ENCODE results near the gene ABL2. TPM values are rescaled to one million over a fixed set of nuclear protein-coding genes. Genes with fewer than 3 reads are reported as not detected.
"Not testable (repeated sequence)": the region's sequence is repeated elsewhere in the genome, so short reads cannot be mapped to it uniquely, and the experiment has no call there.

Gene ABL2
- total RNA-seq, 1 experiment from 2014 or later: 14.1 TPM

DNA sequence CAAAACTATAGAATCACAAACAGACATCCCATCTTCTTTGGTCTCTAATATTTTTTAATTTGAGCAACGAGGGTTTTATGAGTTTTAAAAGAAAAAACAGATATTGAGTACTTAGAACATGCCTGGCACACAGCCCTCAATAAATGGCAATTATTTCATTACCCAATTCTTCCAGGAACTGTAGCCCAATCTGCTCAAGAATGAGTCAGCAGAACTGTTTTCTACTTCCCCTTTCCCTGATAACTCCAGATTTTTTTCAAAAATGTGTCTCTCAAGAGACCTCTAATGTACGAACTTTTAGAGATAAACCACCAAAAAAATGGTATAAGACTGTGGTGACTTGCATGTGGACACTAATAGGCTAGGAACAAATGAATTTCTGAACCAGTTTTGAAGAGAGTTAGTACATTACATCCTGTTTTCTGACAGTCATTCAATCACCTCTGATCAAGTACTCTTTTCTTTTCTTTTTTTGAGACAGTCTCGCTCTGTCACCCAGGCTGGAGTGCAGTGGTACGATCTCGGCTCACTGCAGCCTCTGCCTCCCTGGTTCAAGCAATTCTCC is 11.5 kb downstream of the ABL2 start:
- peak; percentile 20 for DNase-seq (ENCODE audit: low read depth)

DNA sequence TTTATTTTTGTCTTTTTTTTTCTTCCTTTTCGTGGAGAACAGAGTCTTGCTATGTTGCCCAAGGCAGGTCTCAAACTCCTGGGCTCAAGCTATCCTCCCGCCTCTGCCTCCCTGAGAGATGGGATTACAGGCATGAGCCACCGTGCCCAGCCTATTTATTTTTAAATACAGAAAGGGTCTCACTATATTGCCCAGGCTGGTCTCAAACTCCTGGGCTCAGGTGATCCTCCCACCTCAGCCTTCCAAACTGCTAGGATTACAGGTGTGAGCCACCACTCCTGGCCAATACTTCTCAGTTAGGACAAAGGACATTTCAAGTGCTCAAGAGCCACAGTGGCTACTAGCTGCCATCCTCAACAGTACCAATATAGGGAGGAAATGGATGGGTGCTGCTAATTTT is 16.2 kb downstream of the ABL2 start:
- DNase-seq (ENCODE audit: low read depth): not testable (repeated sequence)

DNA sequence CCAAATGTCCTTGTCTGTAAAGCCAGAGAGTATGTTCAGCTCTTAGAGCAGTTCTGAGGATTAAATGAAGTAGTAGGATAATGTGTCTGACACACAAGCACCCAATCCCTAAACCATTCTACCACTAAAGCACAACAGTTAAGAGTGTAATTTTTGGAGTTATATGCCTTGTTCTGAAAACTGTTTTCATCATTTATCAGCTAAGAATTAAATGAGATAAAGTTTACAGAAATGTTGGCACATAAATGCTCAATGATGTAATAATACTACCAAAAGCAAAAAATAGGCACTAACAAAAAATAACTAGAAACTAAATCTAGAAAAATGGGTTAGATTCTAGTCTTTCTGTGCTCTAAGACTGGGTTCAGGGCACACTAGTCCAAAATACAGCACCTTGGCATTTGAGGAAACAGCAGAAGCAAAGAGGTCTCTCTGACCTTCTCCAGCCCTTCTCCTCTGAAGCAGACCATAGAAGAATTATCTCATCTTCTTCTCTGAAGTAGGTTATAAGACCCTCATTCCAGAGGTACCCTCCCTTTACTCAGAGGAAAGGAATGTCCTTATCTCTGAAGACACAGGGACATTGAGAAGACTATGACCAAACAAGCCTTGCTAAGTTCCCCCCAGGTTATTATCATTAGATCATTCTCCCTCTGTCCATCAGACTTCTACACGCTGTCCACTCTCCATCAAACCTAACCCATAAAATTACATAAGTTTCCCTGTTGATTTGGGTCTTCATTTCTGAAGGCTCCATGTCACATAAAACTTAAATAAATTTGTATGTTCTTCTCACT is 20.6 kb downstream of the ABL2 start:
- DNase-seq (ENCODE audit: low read depth): peak; percentile 4

DNA sequence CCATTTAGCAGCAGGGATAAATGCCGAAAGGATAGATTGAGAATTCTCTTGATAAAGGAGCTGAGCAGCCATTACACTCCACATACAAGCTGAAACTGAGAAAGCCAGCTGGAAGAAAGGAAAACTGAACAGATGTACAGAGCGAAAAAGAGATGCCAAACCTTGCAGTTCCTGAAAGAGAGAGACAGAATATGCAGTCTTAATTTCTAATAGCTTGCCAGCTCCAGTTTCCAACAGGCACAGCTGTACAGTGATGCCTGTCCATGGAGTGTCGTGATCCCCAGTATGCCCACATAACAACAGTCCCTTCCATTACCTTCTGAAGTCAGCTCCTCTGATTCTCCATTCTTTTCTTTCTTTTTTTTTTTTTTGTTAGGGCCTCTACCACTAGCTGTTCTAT is 22.7 kb downstream of the ABL2 start:
- no peak for DNase-seq (ENCODE audit: low read depth)

DNA sequence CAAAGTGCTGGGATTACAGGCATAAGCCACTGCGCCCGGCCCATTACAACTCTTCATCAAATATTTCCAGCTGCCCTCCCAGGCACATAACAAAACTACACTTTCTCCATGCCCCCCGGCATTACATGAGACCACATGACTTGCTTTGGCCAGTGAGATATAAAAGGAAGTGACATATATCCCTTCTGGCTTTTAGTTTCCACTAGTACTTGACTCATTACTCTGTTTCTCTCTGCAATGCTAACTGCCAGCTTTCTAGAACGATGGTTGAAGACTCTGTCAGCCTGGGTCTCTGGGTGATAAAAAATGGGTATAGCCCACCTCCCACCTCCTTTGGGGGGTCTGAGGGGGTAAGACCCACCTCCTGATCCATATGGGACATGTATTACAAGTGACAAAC is 24.2 kb downstream of the ABL2 start:
- peak; percentile 31 for DNase-seq (ENCODE audit: low read depth)

DNA sequence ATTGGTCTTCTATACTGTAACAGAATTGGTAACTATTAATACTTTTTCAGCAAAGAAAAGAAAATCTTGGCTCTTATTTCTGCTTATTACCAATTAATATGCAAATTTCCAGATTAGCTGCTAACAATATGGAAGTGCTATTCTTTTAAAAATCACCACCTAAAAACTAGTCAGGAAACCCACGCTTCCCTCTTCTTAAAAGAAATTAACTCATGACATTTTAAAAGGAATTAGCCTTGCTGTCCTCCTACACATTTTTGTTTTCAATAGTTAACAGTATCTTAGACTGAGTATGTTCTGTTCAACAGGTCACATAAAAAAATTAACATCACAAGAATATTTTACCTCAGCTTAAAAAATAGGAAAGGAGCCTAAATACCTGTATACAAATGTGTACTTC is 27.3 kb downstream of the ABL2 start:
- DNase-seq (ENCODE audit: low read depth): no peak

DNA sequence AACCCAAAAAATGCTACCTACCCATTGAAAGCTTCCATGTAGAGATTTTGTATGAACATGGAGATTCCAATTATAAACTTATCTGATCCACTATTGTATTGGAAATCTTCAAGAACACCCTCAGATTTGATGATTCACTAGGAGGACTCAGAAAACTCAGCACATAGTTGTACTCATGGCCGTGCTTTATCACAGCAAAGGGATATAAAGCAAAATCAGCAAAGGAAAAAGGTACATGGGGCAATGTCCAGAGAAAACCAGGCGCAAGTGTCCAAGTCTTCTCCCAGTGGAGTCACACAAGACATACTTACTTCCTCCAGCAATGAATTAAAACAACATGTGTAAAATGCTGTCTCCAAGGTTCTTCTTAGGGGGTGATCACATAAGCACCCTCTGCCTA is 28.9 kb downstream of the ABL2 start:
- no peak for DNase-seq (ENCODE audit: low read depth)

DNA sequence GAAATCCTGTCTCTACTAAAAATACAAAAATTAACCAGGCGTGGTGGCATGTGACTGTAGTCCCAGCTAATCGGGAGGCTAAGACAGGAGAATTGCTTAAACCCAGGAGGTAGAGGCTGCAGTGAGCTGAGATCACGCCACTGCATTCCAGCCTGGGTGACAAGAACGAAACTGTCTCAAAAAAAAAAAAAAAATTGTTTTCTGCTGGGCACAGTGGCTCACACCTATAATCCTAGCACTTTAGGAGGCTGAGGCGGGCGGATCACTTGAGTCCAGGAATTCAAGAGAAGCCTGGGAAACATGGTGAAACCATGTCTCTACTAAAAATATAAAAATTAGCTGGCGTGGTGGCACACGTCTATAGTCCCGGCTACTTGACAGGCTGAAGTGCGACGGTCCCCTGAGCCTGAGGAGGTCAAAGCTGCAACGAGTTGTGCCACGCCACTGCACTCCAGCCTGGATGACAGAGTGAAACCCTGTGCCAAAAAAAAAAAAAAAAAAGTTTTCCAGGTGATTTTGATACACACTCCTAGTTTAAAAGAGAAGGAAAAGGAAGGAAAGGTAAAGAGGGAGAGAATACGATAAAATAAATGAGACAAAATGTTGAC is 31.7 kb downstream of the ABL2 start:
- no peak for DNase-seq (ENCODE audit: low read depth)

DNA sequence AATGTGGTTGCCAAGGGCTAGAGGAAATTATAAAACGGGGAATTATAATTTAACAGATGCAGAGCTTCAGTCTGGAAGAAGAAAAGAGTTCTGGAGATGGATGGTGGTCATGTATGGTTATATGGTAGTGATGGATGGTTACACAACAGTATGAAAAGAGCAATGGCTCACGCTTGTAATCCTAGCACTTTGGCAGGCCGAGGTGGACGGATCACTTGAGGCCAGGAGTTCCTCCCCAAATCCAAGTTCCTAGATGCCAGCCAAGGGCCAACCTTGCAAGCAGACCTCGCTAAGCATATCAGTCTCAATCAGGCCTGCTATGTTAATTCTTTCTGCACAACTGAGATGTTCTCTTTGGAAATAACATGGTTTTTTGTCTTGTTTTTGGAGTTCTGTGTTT is 33.6 kb downstream of the ABL2 start:
- not testable (repeated sequence) for DNase-seq (ENCODE audit: low read depth)

DNA sequence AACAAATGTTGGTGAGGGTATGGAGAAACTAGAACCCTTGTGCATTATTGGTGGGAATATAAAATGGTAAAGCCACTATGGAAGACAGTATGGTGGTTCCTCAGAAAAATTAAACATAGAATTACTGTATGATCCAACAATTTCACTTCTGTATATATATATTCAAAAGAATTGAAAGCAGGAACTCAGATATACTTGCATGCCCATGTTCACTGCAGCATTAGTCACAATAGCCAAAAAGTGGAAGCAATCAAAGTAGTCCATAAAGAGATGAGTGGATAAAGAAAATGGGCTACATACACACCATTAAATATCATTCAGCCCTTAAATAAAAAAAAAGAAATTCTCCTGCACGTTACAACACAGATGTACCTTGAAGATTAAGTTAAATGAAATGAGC is 34.1 kb downstream of the ABL2 start:
- DNase-seq (ENCODE audit: low read depth): no peak

DNA sequence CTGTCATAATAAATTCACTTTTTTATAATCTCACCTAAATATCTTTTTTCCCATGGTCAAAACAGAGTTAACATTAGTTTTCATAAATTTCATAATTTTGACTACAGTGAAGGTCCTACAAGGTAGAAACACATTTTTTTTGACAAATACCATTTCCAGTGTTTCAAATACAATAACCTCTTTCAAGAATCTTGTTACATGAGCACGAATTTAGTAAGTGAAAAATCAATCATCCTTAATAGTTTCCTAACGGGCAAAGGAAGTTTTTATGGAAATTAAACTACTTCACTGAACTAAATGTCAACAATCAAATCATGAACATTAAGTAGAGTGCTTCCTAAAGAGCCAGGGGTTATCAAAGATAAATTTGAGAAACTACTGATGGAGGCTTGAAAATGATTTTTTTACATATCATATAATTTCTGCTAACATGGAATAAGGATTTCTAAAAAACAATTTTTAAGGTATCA is 35.4 kb downstream of the ABL2 start:
- DNase-seq (ENCODE audit: low read depth): no peak

DNA sequence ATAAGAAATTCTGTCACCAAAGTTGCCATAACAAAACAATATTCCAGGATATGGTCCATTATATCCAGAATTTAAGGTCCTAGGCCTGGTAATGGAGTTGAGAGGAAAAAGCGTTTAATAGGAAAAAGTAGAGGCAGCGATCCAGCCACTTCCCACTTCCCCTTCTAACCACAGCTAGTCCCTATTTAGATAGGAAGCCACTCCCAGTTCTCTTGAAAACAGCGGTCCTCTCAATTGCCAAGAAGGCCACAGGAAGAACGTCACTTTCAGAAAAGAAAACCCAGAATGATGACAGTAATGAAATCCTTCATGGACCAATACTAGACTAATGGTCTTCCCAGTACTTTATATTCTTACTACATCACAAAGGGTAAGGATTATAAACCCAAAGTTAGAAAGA is 38.6 kb downstream of the ABL2 start:
- peak; percentile 76 for DNase-seq (ENCODE audit: low read depth)

DNA sequence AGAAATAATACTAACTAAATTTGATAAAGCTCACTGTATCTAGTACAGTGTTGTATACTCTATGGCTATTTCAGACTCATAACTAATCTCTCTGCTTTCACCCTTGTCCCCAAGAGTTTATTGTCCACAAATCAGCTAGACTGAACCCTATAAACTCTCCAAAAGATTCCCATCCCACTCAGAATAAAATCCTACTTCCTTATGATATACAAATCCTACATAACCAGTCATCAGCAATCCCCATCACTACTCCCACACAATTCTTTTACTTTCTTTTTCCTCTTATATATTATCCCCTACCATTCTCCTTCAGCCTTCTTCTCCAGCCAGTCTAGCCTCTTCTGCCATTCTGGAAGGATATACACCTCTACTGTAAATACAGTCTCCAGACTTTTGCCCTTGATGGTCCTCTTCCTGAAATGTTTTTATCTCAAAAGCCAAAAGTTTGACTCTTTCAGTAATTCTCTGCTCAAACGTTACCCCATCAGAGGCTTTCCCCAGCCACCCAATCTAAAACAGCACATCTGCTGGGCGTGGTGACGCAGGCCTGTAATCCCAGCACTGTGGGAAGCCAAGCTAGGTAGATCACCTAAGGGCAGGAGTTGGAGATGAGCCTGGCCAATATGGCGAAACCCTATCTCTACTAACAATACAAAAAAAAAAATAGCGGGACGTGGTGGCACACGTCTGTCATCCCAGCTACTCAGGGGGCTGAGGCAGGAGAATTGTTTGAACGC is 41.6 kb downstream of the ABL2 start:
- no peak for DNase-seq (ENCODE audit: low read depth)

DNA sequence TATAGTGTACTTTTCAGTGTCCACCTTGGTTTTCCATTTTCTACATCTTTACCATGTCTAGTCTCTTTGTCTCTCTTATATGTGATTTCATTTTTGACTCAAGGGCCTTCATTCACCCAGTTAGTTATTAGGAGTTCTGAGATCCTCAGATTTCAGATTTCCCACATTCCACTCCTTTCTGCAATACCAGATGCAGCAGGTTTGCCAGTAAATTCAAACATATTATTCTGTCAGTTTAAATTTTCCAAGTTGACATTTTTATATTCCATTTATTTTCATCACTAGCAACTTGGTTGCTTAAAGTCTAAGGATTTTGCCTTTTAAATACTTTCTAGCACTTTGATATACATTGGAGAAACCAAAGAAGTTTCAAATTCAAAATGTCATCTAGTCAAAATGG is 42.4 kb downstream of the ABL2 start:
- DNase-seq (ENCODE audit: low read depth): no peak

DNA sequence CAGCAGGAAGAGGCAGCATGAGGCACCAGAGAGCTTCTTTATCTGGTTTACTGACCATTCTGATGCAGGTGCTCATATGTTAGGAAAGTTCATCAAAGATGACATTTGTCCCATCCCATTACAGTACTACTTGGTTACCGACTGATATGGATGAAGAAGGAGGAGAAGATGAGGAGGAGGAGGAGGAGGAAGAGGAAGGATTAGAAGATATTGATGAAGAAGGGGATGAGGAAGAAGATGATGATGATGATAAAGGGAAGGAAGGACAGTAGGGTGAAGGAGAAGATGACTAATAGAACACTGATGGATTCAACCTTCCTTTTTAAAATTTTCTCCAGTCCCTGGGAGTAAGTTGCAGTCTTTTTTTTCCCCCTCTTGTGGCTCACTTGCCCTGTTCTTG is 45.1 kb downstream of the ABL2 start:
- DNase-seq (ENCODE audit: low read depth): no peak

DNA sequence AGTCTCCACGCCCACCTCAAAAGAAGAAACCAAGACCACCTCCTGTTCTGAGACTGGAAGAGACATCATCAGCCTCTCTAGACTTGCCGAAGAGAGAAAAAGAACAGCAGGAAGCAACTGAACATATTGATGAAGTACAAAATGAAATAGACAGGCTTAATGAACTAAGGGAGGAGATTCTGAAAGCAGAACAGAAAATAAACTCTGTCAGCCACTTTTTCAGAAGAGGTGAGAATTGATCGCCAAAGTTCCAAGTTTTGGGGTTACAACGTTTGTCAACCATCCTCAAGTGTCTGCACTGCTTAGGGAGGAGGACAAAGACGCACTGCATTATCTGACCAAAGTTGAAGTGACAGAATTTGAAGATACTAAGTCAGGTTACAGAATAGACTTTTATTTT is 45.6 kb downstream of the ABL2 start:
- no peak for DNase-seq (ENCODE audit: low read depth)

DNA sequence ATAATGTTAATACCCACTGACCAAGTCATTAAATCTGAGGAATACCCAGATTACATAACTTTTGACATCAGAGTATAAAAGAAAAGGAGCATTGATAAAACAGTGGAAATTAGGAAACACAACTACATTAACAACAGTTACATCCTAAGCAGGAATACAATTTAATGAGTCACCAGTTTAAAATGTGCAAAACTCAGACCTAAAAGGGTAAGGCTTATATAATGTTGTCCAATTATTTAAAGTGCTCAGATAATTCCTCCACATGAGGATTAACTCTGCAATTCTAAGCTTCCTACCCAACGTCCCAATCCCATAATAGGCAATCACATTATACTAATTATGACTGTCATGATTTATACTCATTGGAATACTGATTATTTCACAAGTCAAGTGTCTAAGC is 50.5 kb downstream of the ABL2 start:
- DNase-seq (ENCODE audit: low read depth): peak; percentile 54

DNA sequence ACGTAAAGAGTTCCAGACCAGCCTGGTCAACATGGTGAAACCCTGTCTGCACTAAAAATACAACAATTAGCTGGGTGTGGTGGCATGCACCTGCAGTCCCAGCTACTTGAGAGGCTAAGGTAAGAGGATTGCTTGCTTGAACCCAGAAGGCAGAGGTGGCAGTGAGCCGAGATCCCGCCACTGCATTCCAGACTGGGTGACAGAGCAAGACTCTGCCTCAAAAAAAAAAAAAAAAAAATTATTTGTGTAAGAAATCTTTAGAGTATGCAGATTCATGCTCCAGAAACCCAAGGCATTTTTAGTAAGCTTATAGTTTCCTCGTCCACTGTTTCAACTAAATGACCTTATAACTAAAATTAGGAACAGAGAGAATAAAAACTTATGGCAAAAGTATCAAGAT is 51.3 kb downstream of the ABL2 start:
- no peak for DNase-seq (ENCODE audit: low read depth)

DNA sequence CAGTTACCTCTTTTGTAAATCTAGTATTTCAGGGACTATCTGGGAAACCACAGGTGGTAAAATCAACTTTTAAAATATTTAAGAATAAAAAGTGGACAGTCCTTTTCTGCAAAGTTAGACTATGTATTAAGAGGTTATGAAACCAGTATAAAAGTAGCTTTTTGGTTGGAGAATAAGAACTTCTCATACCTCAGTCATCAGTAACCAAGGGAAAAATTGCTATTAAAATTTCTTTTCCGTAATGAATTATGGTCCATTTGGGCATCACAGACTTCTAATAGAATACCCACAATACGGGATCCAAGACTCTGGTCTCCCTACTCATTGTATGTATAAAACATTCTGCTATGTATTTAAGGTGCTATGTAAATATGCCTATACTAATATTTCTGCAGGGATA is 51.9 kb downstream of the ABL2 start:
- no peak for DNase-seq (ENCODE audit: low read depth)

DNA sequence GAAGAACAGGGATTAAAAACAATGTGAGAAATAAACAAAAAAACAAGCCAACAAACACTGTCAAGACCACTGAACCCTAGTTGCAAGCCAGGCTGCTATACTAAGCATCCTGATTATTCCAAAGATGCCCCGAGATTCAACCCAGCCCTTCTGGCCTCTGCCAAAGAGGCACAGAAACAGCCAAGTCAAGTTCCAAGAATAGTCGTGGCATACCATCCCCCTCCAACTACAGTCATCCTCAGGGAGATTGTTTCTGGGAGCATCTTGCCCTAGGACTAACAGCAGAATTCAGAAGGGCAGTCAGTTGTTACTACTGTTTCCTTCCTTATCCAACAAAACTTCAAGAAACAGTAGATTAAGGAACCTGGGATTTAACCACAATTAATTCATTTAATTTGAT is 52.3 kb downstream of the ABL2 start:
- DNase-seq (ENCODE audit: low read depth): peak; percentile 52

DNA sequence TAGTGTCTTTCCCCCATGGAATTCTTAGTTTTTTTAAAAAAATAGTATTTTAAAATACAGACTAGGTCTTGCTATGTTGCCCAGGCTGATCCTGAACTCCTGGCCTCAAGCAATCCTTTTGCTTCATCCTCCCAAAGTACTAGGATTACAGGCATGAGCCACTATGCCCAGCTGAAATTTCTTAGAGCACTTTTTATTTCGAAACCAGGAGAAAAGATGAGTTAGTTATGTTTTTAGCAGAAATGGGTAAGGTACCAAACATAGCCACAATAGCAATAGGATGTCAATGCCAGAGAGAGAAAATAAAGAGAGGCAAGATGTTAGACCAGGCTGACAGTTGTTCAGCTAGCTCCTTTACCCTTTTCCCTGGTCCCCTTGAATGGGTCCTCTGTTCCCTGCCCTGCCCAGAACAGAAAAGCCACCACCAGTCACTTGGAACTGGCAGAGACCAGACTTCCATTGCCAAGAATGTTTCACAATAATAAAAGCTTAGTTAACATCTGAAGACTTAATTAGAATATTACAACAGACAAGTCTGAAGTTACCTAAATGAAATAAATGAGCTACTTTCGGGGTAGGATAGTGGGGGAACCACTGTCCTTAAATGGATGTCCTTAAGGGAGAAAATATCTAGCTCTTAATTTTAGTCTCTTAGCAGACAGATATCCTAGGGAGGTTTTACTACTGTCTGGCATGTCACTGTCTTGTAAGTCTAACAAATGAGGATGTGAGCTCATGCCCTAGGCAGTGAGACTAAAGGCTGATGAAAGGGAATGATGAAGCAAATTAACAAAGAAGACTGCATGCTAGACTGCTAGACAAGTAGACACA is 54.3 kb downstream of the ABL2 start:
- DNase-seq (ENCODE audit: low read depth): peak; percentile 80

DNA sequence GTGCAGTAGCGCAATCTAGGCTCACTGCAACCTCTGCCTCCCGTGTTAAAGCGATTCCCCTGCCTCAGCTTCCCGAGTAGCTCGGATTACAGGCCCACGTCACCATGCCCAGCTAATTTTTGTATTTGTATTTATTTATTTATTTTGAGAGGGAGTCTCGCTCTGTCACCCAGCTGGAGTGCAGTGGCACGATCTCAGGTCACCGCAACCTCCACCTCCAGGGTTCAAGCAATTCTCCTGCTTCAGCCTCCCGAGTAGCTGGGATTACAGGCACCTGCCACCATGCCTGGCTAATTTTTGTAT is 59.1 kb downstream of the ABL2 start:
- DNase-seq (ENCODE audit: low read depth): not testable (repeated sequence)

All from RPMI7951 (cell line).